Activated CD4-positive, alpha-beta memory T cell treated with anti-CD3 and anti-CD28 coated beads, Interleukin-2, amount 10 ng/mL, durations not matched to agents 7 days and 5 days (primary cell): Measurements from ENCODE around the gene CCDC63. TPM values are rescaled to one million over a fixed set of nuclear protein-coding genes. Genes with fewer than 3 reads are reported as not detected.
"Not testable (repeated sequence)": the region's sequence is repeated elsewhere in the genome, so short reads cannot be mapped to it uniquely, and the experiment has no call there.

ENCODE experiments used
- CTCF ChIA-PET: fragments of 350-600 bp; sonication (Branson Sonifier 250); formaldehyde crosslinking; loops from one replicate; lab custom pipeline; 2021; ENCODE audit warnings: antibody characterized with exemption, inconsistent platforms; lab: Charles Lee
- POLR2A ChIA-PET: fragments of 350-600 bp; sonication (Branson Sonifier 250); formaldehyde crosslinking; loops from one replicate; lab custom pipeline; 2021; ENCODE audit warnings: antibody characterized with exemption; lab: Charles Lee
- DNase-seq: peaks from one replicate; pipeline ENCODE4 v3.0.0-alpha.2; 2020
- H3K27ac Mint-ChIP-seq: one replicate; pipeline ENCODE4 v1.8.0; 2021; ENCODE audit warnings: mild to moderate bottlenecking, mixed read lengths
- H3K27me3 Mint-ChIP-seq: one replicate; pipeline ENCODE4 v1.8.0; 2021; ENCODE audit warnings: mixed read lengths
- H3K36me3 Mint-ChIP-seq: one replicate; pipeline ENCODE4 v1.8.0; 2021; ENCODE audit warnings: low read depth, mixed read lengths
- H3K4me1 Mint-ChIP-seq: one replicate; pipeline ENCODE4 v1.8.0; 2021; ENCODE audit warnings: mixed read lengths
- H3K4me3 Mint-ChIP-seq: one replicate; pipeline ENCODE4 v1.8.0; 2021; ENCODE audit warnings: mild to moderate bottlenecking, mixed read lengths
- H3K9me3 Mint-ChIP-seq: one replicate; pipeline ENCODE4 v1.8.0; 2021; ENCODE audit warnings: mixed read lengths
- total RNA-seq, 2 experiments: library from RNA; stranded (reverse); gene quantifications; one replicate each; pipeline ENCODE4 v1.2.3, GENCODE V29; 2021

CCDC63 gene
- total RNA-seq, 2 experiments from 2014 or later, result not detected

DNA sequence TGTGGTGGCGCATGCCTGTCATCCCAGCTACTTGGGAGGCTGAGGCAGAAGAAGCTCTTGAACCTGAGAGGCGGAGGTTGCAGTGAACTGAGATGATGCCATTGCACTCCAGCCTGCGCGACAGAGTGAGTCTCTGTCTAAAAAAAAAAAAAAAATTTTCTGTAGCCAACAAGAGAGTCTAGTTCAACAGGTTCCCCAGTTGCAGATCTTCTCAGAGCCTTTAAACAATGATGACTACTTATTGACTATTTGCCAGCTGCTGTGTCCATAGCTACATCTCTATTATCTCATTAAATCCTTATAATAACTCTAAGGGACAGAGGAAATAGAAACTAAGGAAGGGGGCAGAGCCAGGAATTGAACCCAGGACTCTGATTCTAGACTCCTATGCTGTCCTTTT, 88.8 kb downstream of the CCDC63 start:
- H3K36me3 Mint-ChIP-seq, result no peaks in the 10 kb centered on the region

DNA sequence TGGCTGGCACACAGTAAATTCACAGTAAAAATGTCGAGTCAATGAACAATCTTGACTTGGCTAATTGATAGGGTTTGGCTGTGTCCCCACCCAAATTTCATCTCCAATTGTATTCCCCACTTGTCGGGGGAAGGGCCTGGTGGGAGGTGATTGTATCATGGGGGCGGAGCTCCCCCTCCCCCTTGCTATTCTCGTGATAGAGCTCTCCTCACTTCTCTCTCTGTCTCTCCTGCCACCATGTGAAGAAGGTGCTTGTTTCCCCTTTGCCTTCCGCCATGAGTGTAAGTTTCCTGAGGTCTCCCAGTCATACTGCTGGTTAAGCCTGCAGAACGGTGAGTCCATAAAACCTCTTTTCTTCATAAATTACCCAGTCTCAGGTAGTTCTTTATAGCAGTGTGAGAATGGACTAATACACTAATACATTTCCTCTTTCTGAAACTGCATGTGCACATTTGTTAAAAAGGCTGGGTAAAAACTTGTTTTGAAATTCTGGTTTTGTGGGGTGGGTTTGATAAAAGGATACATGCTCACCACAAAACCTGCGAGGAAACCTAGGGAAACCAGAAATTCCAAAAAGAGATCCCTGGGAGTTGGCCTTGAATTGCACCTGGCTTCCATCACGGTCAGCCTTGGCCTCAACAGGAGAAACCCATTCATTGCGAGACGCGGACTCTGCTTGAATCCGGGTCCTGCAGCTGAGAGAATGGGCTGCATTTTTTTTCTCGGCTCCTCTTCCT, 89.7 kb downstream of the CCDC63 start:
- peaks cover 6% of the 10 kb centered on the region for H3K4me1 Mint-ChIP-seq
- H3K4me3 Mint-ChIP-seq, result no peak overlapping the region
- H3K36me3 Mint-ChIP-seq, result no peaks in the 10 kb centered on the region
- peaks cover 7% of the 10 kb centered on the region for H3K27me3 Mint-ChIP-seq
- DNase-seq, result no peak
- H3K27ac Mint-ChIP-seq, result no peak overlapping the region
- no peaks in the 10 kb centered on the region for H3K9me3 Mint-ChIP-seq
- ChIA-PET CTCF (interaction anchor here (1.0 to 1.9 kb wide), 5 partner anchors 11 to 336 kb away, joined by 3 to 7 read pairs (median 6); no protein-coding TSS in a partner anchor), POLR2A (no interaction called here)

More for the DNA sequence above, 88.8 kb downstream of the CCDC63 start:
- ChIA-PET POLR2A (interaction anchor here (0.6 kb wide), 1 partner anchor 218 kb away, joined by 5 read pairs; no protein-coding TSS in a partner anchor), CTCF (interaction anchor here (0.6 kb wide), 1 partner anchor 43 kb away, joined by 4 read pairs; no protein-coding TSS in a partner anchor)
- H3K27me3 Mint-ChIP-seq, result peaks cover 7% of the 10 kb centered on the region
- H3K27ac Mint-ChIP-seq, result no peak overlapping the region
- H3K4me3 Mint-ChIP-seq, result no peak overlapping the region
- H3K9me3 Mint-ChIP-seq, result no peaks in the 10 kb centered on the region
- H3K4me1 Mint-ChIP-seq, result peaks cover 6% of the 10 kb centered on the region
- no peak for DNase-seq

DNA sequence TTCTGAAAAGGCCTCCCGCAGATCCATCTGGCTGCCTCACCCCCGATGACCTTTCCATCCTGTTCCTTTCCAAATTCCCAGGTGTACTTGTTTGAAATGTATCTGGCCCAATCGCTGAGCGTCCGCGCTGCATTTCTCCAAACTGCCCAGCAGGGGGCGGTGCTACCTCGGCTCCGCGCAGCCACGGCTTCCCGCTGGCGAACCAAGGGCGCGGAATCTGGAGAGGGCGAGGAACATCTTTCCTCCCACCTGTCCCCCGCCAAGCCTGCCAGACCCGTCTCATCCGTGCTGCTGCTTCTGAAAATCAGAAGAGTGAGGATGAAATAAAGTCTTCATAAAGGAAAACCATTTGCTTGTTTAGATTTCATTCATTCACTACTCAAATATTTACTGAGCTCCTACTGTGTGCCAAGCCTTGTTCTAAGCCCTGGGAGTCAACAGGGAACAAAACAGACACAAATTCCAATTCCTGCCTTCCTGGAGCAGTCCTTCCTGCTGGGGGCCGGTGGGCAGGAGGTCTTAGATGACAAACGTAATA, 90.4 kb downstream of the CCDC63 start:
- ChIA-PET POLR2A (no interaction called here), CTCF (interaction anchor here (0.6 to 1.9 kb wide), 9 partner anchors 8 to 369 kb away, joined by 3 to 7 read pairs (median 3); no protein-coding TSS in a partner anchor)

GRCh38 chr12:110940296-110940695, 93.5 kb downstream of the CCDC63 start:
- H3K9me3 Mint-ChIP-seq, result no peaks in the 10 kb centered on the region
- CTCF ChIA-PET, result no interaction called here

More for the DNA sequence above, 90.4 kb downstream of the CCDC63 start:
- no peak overlapping the region for H3K4me3 Mint-ChIP-seq
- peaks cover 7% of the 10 kb centered on the region for H3K27me3 Mint-ChIP-seq
- no peak overlapping the region for H3K27ac Mint-ChIP-seq
- no peaks in the 10 kb centered on the region for H3K9me3 Mint-ChIP-seq
- H3K4me1 Mint-ChIP-seq, result peaks cover 6% of the 10 kb centered on the region
- H3K36me3 Mint-ChIP-seq, result no peaks in the 10 kb centered on the region
- peak; percentile 58 for DNase-seq

DNA sequence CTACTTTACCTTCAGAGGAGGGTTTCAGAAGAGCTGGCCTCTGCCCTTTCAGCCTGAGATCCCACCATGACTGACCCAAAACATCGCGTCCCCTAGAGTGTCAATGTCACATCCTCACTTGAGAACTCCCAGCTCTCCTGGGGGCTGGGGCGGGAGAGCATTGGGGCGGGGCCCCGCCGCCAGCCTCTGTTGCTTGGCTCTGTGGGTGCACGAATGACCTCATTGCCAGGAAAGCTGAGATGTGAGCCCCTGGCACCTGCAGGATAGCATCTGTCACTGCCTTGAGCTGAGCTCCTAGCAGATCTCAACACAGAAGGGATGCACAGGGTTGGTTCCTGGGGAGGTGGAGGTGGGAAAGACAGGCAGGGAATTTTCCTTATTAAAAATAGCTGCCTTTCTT, 94.1 kb downstream of the CCDC63 start:
- H3K27ac Mint-ChIP-seq, result no peak overlapping the region
- H3K27me3 Mint-ChIP-seq, result peaks cover 12% of the 10 kb centered on the region
- peaks cover 3% of the 10 kb centered on the region for H3K9me3 Mint-ChIP-seq
- H3K4me1 Mint-ChIP-seq, result peaks cover 6% of the 10 kb centered on the region
- no peaks in the 10 kb centered on the region for H3K36me3 Mint-ChIP-seq
- no peak for DNase-seq
- H3K4me3 Mint-ChIP-seq, result no peak overlapping the region
- ChIA-PET POLR2A (no interaction called here), CTCF (interaction anchor here (0.8 kb wide), 1 partner anchor 331 kb away, joined by 3 read pairs; no protein-coding TSS in a partner anchor)

More at GRCh38 chr12:110940296-110940695, 93.5 kb downstream of the CCDC63 start:
- Mint-ChIP-seq H3K27ac (no peak overlapping the region), H3K4me1 (peaks cover 6% of the 10 kb centered on the region), H3K27me3 (peaks cover 10% of the 10 kb centered on the region), H3K36me3 (no peaks in the 10 kb centered on the region), H3K4me3 (no peak overlapping the region)
- POLR2A ChIA-PET, result no interaction called here
- DNase-seq, result no peak

DNA sequence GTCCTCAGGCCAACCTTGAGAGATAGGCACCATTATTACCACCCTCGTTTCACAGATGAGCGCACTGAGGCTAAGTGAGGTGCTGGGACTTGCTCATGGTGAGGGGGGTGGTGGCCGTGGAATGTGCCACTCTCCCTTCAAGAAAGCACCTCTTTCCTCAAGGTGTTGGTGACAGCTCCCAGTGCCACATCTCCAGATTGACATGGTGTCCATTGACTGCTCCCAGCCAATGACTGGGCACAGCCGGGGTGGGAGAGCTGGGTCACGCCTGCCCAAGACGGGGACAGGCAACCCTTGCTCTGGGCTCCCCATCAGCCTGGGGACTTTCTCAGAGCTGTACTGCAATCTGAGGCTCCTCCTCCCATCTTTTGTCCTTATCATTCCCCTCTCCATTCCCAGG, 94.6 kb downstream of the CCDC63 start:
- POLR2A ChIA-PET, result no interaction called here
- CTCF ChIA-PET, result interaction anchor here (0.7 to 0.8 kb wide), 2 partner anchors 77 to 331 kb away, joined by 3 read pairs; no protein-coding TSS in a partner anchor
- H3K4me1 Mint-ChIP-seq, result peaks cover 6% of the 10 kb centered on the region
- H3K27me3 Mint-ChIP-seq, result peaks cover 12% of the 10 kb centered on the region
- no peak overlapping the region for H3K4me3 Mint-ChIP-seq
- DNase-seq, result no peak
- H3K9me3 Mint-ChIP-seq, result peaks cover 6% of the 10 kb centered on the region
- no peaks in the 10 kb centered on the region for H3K36me3 Mint-ChIP-seq
- no peak overlapping the region for H3K27ac Mint-ChIP-seq

- H3K27me3 Mint-ChIP-seq, result peaks cover 8% of the 10 kb centered on the region
- no peak overlapping the region for H3K27ac Mint-ChIP-seq
- H3K4me1 Mint-ChIP-seq, result no peaks in the 10 kb centered on the region
- no peak overlapping the region for H3K4me3 Mint-ChIP-seq
- H3K36me3 Mint-ChIP-seq, result no peaks in the 10 kb centered on the region
- CTCF ChIA-PET, result no interaction called here
- POLR2A ChIA-PET, result no interaction called here
- peaks cover 9% of the 10 kb centered on the region for H3K9me3 Mint-ChIP-seq
- no peak for DNase-seq
Observed at GRCh38 chr12:110943373-110943772, 96.6 kb downstream of the CCDC63 start.

DNA sequence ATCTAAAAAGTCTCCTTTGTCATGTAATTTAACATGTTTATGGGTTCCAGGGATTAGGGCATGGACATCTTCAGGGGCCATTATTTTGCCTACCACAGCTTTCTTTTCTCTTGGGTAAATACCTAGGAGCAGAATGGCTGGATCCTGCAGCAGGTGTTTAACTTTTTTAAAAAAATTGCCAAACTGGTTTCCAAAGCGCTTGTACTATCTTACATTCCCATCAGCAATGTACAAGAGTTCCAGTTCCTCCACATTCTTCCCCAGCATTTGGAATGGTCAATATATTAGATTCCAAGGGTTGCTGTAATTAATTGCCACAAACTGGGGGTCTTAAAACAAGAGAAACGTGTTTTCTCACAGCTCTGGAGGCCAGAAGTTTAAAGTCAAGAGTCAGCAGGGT, 101.3 kb downstream of the CCDC63 start:
- H3K9me3 Mint-ChIP-seq, result peaks cover 9% of the 10 kb centered on the region
- POLR2A ChIA-PET, result no interaction called here

GRCh38 chr12:110950466-110950865, 103.7 kb downstream of the CCDC63 start:
- H3K27me3 Mint-ChIP-seq, H3K4me1 Mint-ChIP-seq, H3K36me3 Mint-ChIP-seq, DNase-seq, POLR2A ChIA-PET, H3K27ac Mint-ChIP-seq, H3K4me3 Mint-ChIP-seq, H3K9me3 Mint-ChIP-seq, CTCF ChIA-PET: not testable (repeated sequence)

More for the DNA sequence above, 101.3 kb downstream of the CCDC63 start:
- DNase-seq, result no peak
- H3K36me3 Mint-ChIP-seq, result no peaks in the 10 kb centered on the region
- CTCF ChIA-PET, result interaction anchor here (1.0 kb wide), 1 partner anchor 11 kb away, joined by 3 read pairs; no protein-coding TSS in a partner anchor
- H3K27me3 Mint-ChIP-seq, result peaks cover 7% of the 10 kb centered on the region
- no peak overlapping the region for H3K4me3 Mint-ChIP-seq
- no peaks in the 10 kb centered on the region for H3K4me1 Mint-ChIP-seq
- no peak overlapping the region for H3K27ac Mint-ChIP-seq

DNA sequence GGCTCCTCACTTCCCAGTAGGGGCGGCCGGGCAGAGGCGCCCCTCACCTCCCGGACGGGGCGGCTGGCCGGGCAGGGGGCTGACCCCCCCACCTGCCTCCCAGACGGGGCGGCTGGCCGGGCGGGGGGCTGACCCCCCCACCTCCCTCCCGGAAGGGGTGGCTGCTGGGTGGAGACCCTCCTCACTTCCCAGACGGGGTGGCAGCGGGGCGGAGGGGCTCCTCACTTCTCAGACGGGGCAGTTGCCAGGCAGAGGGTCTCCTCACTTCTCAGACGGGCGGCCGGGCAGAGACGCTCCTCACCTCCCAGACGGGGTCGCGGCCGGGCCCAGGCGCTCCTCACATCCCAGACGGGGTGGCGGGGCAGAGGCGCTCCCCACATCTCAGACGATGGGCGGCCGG, 104.1 kb downstream of the CCDC63 start:
- H3K36me3 Mint-ChIP-seq, DNase-seq, H3K9me3 Mint-ChIP-seq, H3K27ac Mint-ChIP-seq, H3K4me1 Mint-ChIP-seq, H3K4me3 Mint-ChIP-seq, POLR2A ChIA-PET, CTCF ChIA-PET, H3K27me3 Mint-ChIP-seq: not testable (repeated sequence)

Other genes with a start within 250 kb of the CCDC63 start
- gene TCTN1, start 232.9 kb upstream of the CCDC63 start, total RNA-seq, result 1 to 10 TPM; 2.6 to 3.4 TPM
- 10 to 100 TPM; 11.6 to 12.9 TPM for gene HVCN1, start 157.9 kb upstream of the CCDC63 start, total RNA-seq
- gene PPP1CC, start 104.1 kb upstream of the CCDC63 start, total RNA-seq, result 100 to 1,000 TPM; 221 to 230 TPM
- gene MYL2, start 73.6 kb downstream of the CCDC63 start, total RNA-seq, result not detected
- under 1 TPM; 0.20 to 0.38 TPM for gene CUX2, start 187.2 kb downstream of the CCDC63 start, total RNA-seq